ENCODE data around the gene DIPK1B. TPM values are rescaled to one million over a fixed set of nuclear protein-coding genes. Genes with fewer than 3 reads are reported as not detected.
A peak's percentile ranks its signal among the peaks of the same experiment; 100 is the strongest.

The DIPK1B gene
- total RNA-seq, 1 donor, result 0.45 TPM

DNA sequence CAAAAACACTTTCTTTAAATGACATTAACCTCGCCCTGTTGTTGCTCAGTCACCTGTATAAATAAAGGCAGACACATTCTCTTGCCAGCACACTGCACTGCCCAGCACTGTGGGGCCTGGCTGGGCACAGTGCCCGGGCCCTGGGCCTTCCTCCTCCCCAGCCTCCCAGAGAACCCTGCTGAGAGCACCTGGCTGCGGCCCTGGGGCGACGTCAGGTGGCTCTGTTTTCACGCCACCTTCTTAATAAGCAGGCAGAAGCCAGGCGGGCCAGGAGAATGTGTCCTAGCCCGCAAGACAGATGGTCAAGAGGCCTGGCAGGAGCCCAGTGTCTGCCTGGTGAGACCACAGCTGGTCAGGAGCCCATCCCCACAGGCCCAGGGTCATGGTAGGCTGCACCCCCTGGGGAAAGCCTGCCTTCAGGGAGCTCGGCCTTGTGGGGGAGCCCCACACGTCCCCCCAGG, 16.9 kb upstream of the DIPK1B start:
- DNase-seq (ENCODE audit: low read depth), result no peak
- no peak overlapping the region for H3K4me3 ChIP-seq (ENCODE audit: low read depth, low read length)
- TF ChIP-seq, protein P1, sequence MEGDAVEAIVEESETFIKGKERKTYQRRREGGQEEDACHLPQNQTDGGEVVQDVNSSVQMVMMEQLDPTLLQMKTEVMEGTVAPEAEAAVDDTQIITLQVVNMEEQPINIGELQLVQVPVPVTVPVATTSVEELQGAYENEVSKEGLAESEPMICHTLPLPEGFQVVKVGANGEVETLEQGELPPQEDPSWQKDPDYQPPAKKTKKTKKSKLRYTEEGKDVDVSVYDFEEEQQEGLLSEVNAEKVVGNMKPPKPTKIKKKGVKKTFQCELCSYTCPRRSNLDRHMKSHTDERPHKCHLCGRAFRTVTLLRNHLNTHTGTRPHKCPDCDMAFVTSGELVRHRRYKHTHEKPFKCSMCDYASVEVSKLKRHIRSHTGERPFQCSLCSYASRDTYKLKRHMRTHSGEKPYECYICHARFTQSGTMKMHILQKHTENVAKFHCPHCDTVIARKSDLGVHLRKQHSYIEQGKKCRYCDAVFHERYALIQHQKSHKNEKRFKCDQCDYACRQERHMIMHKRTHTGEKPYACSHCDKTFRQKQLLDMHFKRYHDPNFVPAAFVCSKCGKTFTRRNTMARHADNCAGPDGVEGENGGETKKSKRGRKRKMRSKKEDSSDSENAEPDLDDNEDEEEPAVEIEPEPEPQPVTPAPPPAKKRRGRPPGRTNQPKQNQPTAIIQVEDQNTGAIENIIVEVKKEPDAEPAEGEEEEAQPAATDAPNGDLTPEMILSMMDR (IDR thresholded peaks at IDR 0.05; ENCODE audit: insufficient read depth, low read length), result no peak

DNA sequence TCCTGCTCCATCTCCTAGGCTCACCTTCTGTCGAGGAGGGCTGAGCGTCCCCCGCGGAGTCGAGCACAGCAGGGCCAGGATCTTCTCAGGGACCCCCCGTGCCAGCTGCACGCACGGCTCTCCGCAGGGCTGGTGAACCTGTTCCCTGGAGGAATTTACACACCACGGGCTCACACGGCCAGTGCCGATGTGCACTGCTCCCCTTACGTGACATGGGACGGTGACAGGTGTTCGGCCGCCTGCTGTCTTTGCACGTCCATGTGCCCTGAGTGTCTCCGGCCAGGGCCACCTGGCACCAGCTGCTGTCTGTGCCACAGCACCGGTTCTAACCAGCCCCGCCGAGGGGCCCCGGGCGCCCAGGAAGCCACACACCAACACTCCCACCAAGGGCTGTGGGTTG, 16.4 kb upstream of the DIPK1B start:
- no peak for DNase-seq (ENCODE audit: low read depth)
- TF ChIP-seq, protein P1 (IDR thresholded peaks at IDR 0.05; ENCODE audit: insufficient read depth, low read length), result no peak
- no peak overlapping the region for H3K4me3 ChIP-seq (ENCODE audit: low read depth, low read length)

DNA sequence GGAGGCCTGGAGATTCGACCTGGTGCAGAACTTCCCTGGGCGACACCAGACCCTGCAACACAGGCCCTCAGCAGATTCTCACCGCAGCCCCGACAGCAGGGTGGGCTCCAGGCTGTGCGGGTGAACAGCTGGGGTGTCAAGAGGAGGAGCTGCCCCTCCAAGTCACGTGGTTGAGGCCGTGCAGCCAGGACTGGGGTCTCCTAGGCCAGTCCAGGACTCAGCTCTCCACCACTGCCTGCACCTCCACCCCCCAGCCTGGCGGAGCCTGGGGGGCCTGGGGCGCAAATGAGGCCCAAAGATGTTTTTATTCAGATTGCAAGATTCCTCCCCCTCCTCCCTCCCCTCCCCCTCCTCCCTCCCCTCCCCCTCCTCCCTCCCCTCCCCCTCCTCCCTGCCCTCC, 15.9 kb upstream of the DIPK1B start:
- H3K4me3 ChIP-seq (ENCODE audit: low read depth, low read length), result no peak overlapping the region
- TF ChIP-seq, protein P1 (IDR thresholded peaks at IDR 0.05; ENCODE audit: insufficient read depth, low read length), result no peak
- DNase-seq (ENCODE audit: low read depth), result no peak

DNA sequence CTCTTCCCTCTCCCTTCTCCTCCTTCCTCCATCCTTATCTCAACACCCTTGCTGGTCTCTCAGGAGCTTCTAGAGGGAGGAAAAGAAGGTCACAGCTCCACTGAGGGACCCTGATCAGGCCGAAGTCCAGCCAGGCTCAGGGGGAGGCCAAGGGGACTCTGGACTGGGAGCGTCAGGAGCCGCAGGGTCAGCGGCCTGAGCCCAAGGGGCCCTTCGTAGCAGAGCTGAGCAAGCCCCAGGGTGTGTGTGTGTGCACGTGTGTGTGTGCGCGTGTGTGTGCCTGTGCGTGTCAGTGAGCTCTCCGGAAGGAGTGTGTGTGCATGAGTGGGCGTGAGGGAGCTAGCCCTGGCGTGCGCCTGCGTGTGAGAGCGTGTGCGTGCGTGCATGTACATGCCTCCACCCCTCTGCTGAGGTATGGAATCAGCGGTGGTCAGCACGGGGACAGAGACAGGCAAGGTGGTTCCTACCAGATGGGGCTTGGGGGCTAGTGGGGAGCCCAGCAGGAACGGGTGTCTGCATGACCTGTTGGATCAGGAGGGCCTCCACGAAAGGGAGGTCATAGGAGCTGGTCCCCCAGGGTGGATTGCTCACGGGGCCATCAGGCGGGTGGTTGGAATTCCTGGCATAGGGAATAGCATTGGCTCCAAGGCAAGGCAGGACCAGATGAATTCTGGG, 15.1 kb upstream of the DIPK1B start:
- no peak overlapping the region for H3K4me3 ChIP-seq (ENCODE audit: low read depth, low read length)
- peak; percentile 18 for DNase-seq (ENCODE audit: low read depth)
- TF ChIP-seq, protein P1 (IDR thresholded peaks at IDR 0.05; ENCODE audit: insufficient read depth, low read length), result no peak

DNA sequence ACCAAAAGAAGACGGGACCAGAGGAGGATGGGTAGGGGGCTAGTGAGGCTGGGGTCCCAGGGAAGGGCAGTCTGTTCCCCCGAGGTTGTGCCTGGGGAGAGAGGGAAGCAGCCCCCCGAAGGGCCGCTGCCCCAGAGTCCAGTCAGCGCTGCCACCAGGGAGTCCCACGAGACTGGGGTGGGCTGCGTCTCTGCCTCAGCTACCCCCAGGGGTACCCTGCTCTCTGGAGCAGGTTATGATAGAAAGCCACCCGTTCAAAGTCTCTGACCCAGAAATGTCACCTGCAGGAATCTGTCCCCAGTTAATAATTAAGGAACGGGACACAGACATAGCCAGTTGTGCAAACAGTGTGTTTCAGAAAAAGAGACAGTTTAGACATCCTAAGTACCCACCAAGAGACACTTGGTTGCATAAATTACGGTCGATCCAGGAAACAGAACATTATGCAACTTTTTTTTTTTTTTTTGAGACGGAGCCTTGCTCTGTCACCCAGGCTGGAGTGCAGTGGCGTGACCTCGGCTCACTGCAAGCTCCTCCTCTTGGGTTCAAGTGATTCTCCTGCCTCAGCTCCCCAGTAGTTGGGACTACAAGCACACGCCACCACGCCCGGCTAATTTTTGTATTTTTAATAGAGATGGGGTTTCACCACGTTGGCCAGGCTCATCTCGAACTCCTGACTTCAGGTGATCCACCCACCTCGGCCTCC, 14.4 kb upstream of the DIPK1B start:
- no peak overlapping the region for H3K4me3 ChIP-seq (ENCODE audit: low read depth, low read length)
- no peak for DNase-seq (ENCODE audit: low read depth)
- TF ChIP-seq, protein P1 (IDR thresholded peaks at IDR 0.05; ENCODE audit: insufficient read depth, low read length), result no peak

DNA sequence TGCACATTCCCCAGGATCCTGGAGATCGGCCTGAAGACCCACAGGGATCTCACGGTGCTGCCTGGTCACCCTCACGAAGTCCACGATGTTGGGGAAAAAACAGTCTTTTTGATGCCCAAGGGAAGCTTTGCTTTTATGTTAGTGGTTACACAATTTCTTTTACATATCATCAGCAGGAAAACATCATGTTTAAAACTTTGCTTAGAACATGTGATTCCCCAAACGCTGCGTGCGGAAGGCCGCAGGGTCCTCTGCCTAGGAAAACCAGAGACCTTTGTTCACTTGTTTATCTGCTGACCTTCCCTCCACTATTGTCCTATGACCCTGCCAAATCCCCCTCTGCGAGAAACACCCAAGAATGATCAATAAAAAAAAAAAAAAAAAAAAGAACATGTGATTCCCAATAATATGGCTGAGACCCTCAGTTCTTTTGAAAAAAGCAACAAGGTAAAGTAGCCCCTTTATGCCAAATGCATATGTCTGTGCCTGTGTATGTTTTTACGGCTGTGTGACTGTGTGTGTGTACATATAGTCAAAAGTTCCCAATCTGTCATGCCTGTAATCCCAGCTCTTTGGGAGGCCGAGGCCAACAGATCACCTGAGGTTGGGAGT, 13.6 kb upstream of the DIPK1B start:
- H3K4me3 ChIP-seq (ENCODE audit: low read depth, low read length), result no peak overlapping the region
- TF ChIP-seq, protein P1 (IDR thresholded peaks at IDR 0.05; ENCODE audit: insufficient read depth, low read length), result no peak
- DNase-seq (ENCODE audit: low read depth), result no peak

Measured in fibroblast of the aortic adventitia (primary cell).